ENCODE data around the gene MRPL36. TPM values are rescaled to one million over a fixed set of nuclear protein-coding genes. Genes with fewer than 3 reads are reported as not detected.

Gene MRPL36
- total RNA-seq, 1 experiment from 2014 or later: 116 TPM

DNA sequence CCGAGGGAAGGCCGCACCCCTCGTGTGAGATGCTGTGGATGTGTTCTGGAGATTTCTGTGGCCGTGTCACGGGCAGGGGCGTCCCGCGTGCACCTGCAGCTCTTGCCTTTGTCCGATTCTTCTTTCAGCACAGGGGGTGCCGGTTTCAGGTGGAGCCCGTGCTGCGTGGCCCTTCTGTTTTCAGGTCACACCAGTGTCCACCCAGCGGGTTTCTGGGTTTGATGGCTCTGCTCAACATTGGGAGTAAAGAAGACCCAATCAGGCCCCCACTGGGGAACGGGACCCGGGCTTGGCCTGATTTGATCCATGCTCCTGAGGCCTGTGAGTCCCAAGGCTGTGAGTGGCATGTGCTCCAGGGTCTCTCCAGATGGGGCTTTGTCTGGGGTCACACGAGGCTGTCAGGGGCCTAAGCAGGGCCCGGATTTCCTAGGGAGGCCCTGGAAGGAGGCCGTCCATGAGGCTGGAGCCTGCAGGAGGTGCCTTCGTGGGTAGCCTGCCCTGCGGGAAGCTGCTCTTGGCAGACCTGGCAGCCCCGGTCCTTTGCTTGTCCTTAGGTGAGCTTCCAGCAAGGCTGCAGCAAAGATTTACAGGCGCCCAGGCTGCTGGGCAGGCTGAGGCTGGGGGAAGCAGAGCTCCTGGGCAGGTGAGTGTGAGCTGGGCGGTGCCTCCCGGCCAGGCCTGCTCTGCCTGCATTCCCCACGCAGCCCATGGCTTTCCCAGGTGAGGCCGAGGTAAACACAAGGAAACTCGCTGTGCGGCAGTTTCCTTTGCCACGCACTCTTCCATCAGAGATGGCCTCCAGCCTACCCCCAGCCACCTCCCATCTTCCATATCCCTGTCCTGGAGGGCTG is 12.8 kb downstream of the MRPL36 start:
- Histone ChIP-seq H3K9me2 (replicated peaks; ENCODE audit: low read length) (no peaks in the 10 kb centered on the region), H4K20me1 (ENCODE audit: low read length) (no peaks in the 10 kb centered on the region), H3K4me2 (ENCODE audit: low read length) (no peak overlapping the region), H3K27ac (ENCODE audit: low read length) (no peak overlapping the region), H3F3A (ENCODE audit: low read length, unreplicated experiment) (no peaks in the 10 kb centered on the region), H3K4me3 (ENCODE audit: low read length) (no peak overlapping the region), H3K36me3 (ENCODE audit: low read depth, low read length) (no peaks in the 10 kb centered on the region), H3K9ac (ENCODE audit: low read length) (no peak overlapping the region), H2AFZ (ENCODE audit: low read length) (no peak overlapping the region), H3K27me3 (ENCODE audit: low read length) (no peaks in the 10 kb centered on the region), H3K9me3 (ENCODE audit: low read length) (no peaks in the 10 kb centered on the region), H3K79me2 (ENCODE audit: low read length) (no peaks in the 10 kb centered on the region), H3K4me1 (ENCODE audit: insufficient read depth, low read length) (peaks cover 20% of the 10 kb centered on the region)
- TF ChIP-seq EZH2phosphoT487 (IDR thresholded peaks at IDR 0.05; ENCODE audit: borderline replicate concordance, low read length) (no peak), EZH2 (IDR thresholded peaks at IDR 0.05; ENCODE audit: low read length, unreplicated experiment) (no peak)
- TF ChIP-seq, protein P1, sequence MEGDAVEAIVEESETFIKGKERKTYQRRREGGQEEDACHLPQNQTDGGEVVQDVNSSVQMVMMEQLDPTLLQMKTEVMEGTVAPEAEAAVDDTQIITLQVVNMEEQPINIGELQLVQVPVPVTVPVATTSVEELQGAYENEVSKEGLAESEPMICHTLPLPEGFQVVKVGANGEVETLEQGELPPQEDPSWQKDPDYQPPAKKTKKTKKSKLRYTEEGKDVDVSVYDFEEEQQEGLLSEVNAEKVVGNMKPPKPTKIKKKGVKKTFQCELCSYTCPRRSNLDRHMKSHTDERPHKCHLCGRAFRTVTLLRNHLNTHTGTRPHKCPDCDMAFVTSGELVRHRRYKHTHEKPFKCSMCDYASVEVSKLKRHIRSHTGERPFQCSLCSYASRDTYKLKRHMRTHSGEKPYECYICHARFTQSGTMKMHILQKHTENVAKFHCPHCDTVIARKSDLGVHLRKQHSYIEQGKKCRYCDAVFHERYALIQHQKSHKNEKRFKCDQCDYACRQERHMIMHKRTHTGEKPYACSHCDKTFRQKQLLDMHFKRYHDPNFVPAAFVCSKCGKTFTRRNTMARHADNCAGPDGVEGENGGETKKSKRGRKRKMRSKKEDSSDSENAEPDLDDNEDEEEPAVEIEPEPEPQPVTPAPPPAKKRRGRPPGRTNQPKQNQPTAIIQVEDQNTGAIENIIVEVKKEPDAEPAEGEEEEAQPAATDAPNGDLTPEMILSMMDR (conservative IDR thresholded peaks at IDR 0.05; ENCODE audit: low read depth, low read length): no peak
- intact Hi-C loops (cut with micrococcal nuclease): no loop called here
- ChIA-PET POLR2A (ENCODE audit: unreplicated experiment) (no interaction called here), CTCF (no interaction called here)
- ATAC-seq: no peak
- DNase-seq: no peak
- no TSS peak for BruUV-seq (replicated peaks)

GRCh38 chr5:1785984-1786383 is 13.7 kb downstream of the MRPL36 start:
- H3K9me3 ChIP-seq (ENCODE audit: low read length): no peaks in the 10 kb centered on the region
- CTCF ChIA-PET: no interaction called here
- H3K4me2 ChIP-seq (ENCODE audit: low read length): no peak overlapping the region
- no peak overlapping the region for H3K9ac ChIP-seq (ENCODE audit: low read length)
- TF ChIP-seq EZH2phosphoT487 (IDR thresholded peaks at IDR 0.05; ENCODE audit: borderline replicate concordance, low read length) (no peak), EZH2 (IDR thresholded peaks at IDR 0.05; ENCODE audit: low read length, unreplicated experiment) (no peak)
- TF ChIP-seq, protein P1 (conservative IDR thresholded peaks at IDR 0.05; ENCODE audit: low read depth, low read length): no peak
- no peaks in the 10 kb centered on the region for H3F3A ChIP-seq (ENCODE audit: low read length, unreplicated experiment)
- no peaks in the 10 kb centered on the region for H3K36me3 ChIP-seq (ENCODE audit: low read depth, low read length)
- no peaks in the 10 kb centered on the region for H3K79me2 ChIP-seq (ENCODE audit: low read length)
- no peak overlapping the region for H3K27ac ChIP-seq (ENCODE audit: low read length)
- H2AFZ ChIP-seq (ENCODE audit: low read length): no peak overlapping the region
- DNase-seq (no peak), ATAC-seq (no peak)
- no peaks in the 10 kb centered on the region for H3K9me2 ChIP-seq (replicated peaks; ENCODE audit: low read length)
- POLR2A ChIA-PET (ENCODE audit: unreplicated experiment): no interaction called here
- no peaks in the 10 kb centered on the region for H3K27me3 ChIP-seq (ENCODE audit: low read length)
- no peaks in the 10 kb centered on the region for H4K20me1 ChIP-seq (ENCODE audit: low read length)
- no TSS peak for BruUV-seq (replicated peaks)
- no peak overlapping the region for H3K4me3 ChIP-seq (ENCODE audit: low read length)
- intact Hi-C loops (cut with micrococcal nuclease): no loop called here
- H3K4me1 ChIP-seq (ENCODE audit: insufficient read depth, low read length): peaks cover 18% of the 10 kb centered on the region

DNA sequence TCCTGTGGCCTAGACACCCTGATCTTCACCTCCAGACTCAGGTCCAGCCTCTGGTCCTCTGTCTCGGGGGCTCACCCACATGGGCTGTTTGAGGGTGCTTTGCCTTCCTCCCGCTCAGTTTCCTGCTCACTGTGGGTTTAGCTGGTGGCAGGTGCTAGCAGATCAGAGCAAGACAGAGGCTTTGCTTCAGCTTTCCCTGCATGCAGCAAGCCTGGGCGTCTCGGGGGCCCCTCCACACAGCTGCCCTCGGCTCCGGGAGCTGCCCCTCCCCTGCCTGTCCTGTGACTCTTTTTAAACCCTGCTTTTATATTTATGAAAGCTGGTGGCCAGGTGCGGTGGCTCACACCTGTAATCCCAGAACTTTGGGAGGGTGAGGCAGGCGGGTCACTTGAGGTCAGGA is 14.6 kb downstream of the MRPL36 start:
- Histone ChIP-seq H3K36me3 (ENCODE audit: low read depth, low read length) (no peaks in the 10 kb centered on the region), H2AFZ (ENCODE audit: low read length) (no peak overlapping the region), H3K27ac (ENCODE audit: low read length) (no peak overlapping the region), H3K4me1 (ENCODE audit: insufficient read depth, low read length) (peaks cover 10% of the 10 kb centered on the region), H3K9ac (ENCODE audit: low read length) (no peak overlapping the region), H3K27me3 (ENCODE audit: low read length) (no peaks in the 10 kb centered on the region), H3K79me2 (ENCODE audit: low read length) (no peaks in the 10 kb centered on the region), H4K20me1 (ENCODE audit: low read length) (no peaks in the 10 kb centered on the region), H3F3A (ENCODE audit: low read length, unreplicated experiment) (no peaks in the 10 kb centered on the region), H3K9me2 (replicated peaks; ENCODE audit: low read length) (no peaks in the 10 kb centered on the region), H3K9me3 (ENCODE audit: low read length) (no peaks in the 10 kb centered on the region), H3K4me3 (ENCODE audit: low read length) (no peak overlapping the region), H3K4me2 (ENCODE audit: low read length) (no peak overlapping the region)
- intact Hi-C loops (cut with micrococcal nuclease): no loop called here
- CTCF ChIA-PET: no interaction called here
- no TSS peak for BruUV-seq (replicated peaks)
- TF ChIP-seq EZH2phosphoT487 (IDR thresholded peaks at IDR 0.05; ENCODE audit: borderline replicate concordance, low read length) (no peak), EZH2 (IDR thresholded peaks at IDR 0.05; ENCODE audit: low read length, unreplicated experiment) (no peak)
- TF ChIP-seq, protein P1 (conservative IDR thresholded peaks at IDR 0.05; ENCODE audit: low read depth, low read length): no peak
- DNase-seq (no peak), ATAC-seq (no peak)
- POLR2A ChIA-PET (ENCODE audit: unreplicated experiment): no interaction called here
